Fibroblast of lung (primary cell): ENCODE measurements around the gene ALDH5A1.

Experiments
- EZH2 ChIP-seq: IDR thresholded peaks from 2 replicates; pipeline ENCODE4 v1.5.1; 2012; ENCODE audit warnings: low read length, control low read depth, mild to moderate bottlenecking; ENCODE audit errors: missing control alignments
- TF ChIP-seq, protein P1 (sequence below), 2 donors: IDR thresholded peaks in 1 of 2; conservative IDR thresholded peaks in 1 of 2; 1 replicate in 1 of 2; 2 replicates in 1 of 2; pipeline ENCODE4 v1.5.1; 2011 to 2012; ENCODE audit warnings: low read length in 2 of 2, control low read depth in 1 of 2, inconsistent platforms in 1 of 2, low read depth in 1 of 2, mild to moderate bottlenecking in 1 of 2

DNA sequence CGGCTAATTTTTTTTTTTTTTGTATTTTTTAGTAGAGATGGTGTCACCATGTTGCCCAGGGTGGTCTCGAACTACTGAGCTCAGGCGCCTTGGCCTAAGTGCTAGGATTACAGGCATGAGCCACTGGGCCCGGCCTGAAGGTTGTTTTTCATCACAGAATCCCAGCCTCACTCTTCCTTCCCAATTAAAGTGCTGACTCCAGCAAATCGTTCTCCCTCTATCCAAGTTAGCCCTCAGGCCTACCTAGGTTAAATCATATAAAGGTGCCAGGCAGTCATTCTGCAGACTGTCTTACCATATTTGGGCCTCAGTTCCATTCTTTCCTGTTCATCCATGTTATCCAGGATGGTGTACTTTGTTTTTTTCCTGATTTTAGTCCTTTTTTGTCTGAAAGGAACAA is 56.4 kb downstream of the ALDH5A1 start:
- TF ChIP-seq, protein P1, sequence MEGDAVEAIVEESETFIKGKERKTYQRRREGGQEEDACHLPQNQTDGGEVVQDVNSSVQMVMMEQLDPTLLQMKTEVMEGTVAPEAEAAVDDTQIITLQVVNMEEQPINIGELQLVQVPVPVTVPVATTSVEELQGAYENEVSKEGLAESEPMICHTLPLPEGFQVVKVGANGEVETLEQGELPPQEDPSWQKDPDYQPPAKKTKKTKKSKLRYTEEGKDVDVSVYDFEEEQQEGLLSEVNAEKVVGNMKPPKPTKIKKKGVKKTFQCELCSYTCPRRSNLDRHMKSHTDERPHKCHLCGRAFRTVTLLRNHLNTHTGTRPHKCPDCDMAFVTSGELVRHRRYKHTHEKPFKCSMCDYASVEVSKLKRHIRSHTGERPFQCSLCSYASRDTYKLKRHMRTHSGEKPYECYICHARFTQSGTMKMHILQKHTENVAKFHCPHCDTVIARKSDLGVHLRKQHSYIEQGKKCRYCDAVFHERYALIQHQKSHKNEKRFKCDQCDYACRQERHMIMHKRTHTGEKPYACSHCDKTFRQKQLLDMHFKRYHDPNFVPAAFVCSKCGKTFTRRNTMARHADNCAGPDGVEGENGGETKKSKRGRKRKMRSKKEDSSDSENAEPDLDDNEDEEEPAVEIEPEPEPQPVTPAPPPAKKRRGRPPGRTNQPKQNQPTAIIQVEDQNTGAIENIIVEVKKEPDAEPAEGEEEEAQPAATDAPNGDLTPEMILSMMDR (conservative IDR thresholded peaks at IDR 0.05 in 1 of 2, IDR thresholded peaks at IDR 0.05 in 1 of 2; ENCODE audit: low read depth in 1 of 2, low read length in 2 of 2) = no peak
- no peak for TF ChIP-seq EZH2
